Uterus (tissue), 4 donors: ENCODE measurements around the gene IPO8. TPM values are rescaled to one million over a fixed set of nuclear protein-coding genes. Genes with fewer than 3 reads are reported as not detected.

Experiments used
- DNase-seq, 2 donors: peaks; one replicate each; pipeline ENCODE4 v3.0.0-alpha.2; 2019 to 2020
- H3K27ac ChIP-seq, 2 donors: fragments of 200-600 bp; sonication (generic); 1 replicate in 1 of 2; 2 replicates in 1 of 2; pipeline ENCODE4 v1.5.1; 2016 to 2018
- H3K27me3 ChIP-seq, 2 donors: fragments of 200-600 bp; sonication (generic); one replicate each; pipeline ENCODE4 v1.5.1; 2018 to 2019; ENCODE audit warnings: control low read depth in 1 of 2
- H3K36me3 ChIP-seq, 2 donors: fragments of 200-600 bp; sonication (generic); one replicate each; pipeline ENCODE4 v1.5.1; 2019; ENCODE audit warnings: control low read depth in 1 of 2
- H3K4me1 ChIP-seq, 2 donors: fragments of 200-600 bp; sonication (generic); one replicate each; pipeline ENCODE4 v1.5.1; 2018 to 2019; ENCODE audit warnings: control low read depth in 1 of 2
- H3K4me3 ChIP-seq, 2 donors: fragments of 200-600 bp; sonication (generic); 1 replicate in 1 of 2; 2 replicates in 1 of 2; pipeline ENCODE4 v1.5.1; 2018 to 2019; ENCODE audit warnings: mild to moderate bottlenecking in 1 of 2
- H3K9me3 ChIP-seq, 2 donors: fragments of 200-600 bp; sonication (generic); one replicate each; pipeline ENCODE4 v1.5.1; 2019; ENCODE audit warnings: control low read depth in 1 of 2
- CTCF ChIP-seq, 4 experiments: fragments of 200-600 bp in 2 of 4; fragments of 450-650 bp in 2 of 4; sonication (generic) in 2 of 4; IDR thresholded peaks; one replicate each; pipeline ENCODE4 v1.5.1; 2016 to 2019; ENCODE audit warnings: antibody characterized with exemption in 4 of 4, mild to moderate bottlenecking in 2 of 4, moderate library complexity in 1 of 4
- POLR2A ChIP-seq, 2 donors: fragments of 450-650 bp; IDR thresholded peaks; one replicate each; pipeline ENCODE4 v1.6.1; 2016; ENCODE audit warnings: antibody characterized with exemption in 2 of 2, mild to moderate bottlenecking in 1 of 2, moderate library complexity in 1 of 2
- intact Hi-C: fragments of 100-400 bp; cut with DNase I; formaldehyde crosslinking; loops from one replicate; pipeline ENCODE4 v1.15.1; 2023; ENCODE audit warnings: low total_unique reads
- total RNA-seq, 4 donors: library from RNA; depleted of rRNA in 3 of 4; stranded (reverse); fragments of >200 nt in 3 of 4; gene quantifications; one replicate each; pipeline versions ENCODE4 v1.1.0 to v1.2.4, GENCODE V29; 2014 to 2023
- donor health status: DM: yes; HTN: yes; CAD: no.

The IPO8 gene
- total RNA-seq, 4 donors from 2014 or later = 11.0 to 53.1 (median 34.2) TPM

- Histone ChIP-seq H3K4me1 (no peaks in the 10 kb centered on the region), H3K27ac (no peak overlapping the region), H3K27me3 (no peaks in the 10 kb centered on the region), H3K4me3 (no peak overlapping the region), H3K9me3 (no peaks in the 10 kb centered on the region), H3K36me3 (no peaks in the 10 kb centered on the region)
- intact Hi-C loops = no loop called here
- TF ChIP-seq POLR2A (IDR thresholded peaks at IDR 0.05) = no peak
- TF ChIP-seq CTCF (IDR thresholded peaks at IDR 0.05) = no peak
- no peak for DNase-seq
Observed at GRCh38 chr12:30652034-30652696, 43.5 kb downstream of the IPO8 start.

DNA sequence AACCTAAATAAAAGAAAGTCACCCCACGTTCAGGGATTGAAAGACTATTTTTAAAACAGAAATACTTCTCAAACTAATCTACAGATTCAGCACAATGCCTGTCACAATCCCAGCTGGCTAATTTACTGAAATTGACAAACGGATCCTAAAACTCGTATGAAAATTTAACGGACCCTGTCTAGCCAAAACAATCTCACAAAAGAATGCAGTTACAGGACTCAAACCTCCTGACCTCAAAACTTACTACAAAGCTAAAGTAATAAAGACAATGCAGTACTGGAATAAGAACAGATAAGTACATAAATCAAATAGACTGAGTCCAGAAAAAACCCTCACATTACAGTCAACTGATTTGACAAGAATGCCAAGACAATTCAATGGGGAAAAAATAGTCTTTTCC is 48.8 kb downstream of the IPO8 start:
- Histone ChIP-seq H3K27me3 (no peaks in the 10 kb centered on the region), H3K9me3 (no peaks in the 10 kb centered on the region), H3K4me1 (no peaks in the 10 kb centered on the region), H3K36me3 (no peaks in the 10 kb centered on the region), H3K4me3 (no peak overlapping the region), H3K27ac (no peak overlapping the region)
- no peak for DNase-seq
- TF ChIP-seq POLR2A (IDR thresholded peaks at IDR 0.05) (no peak), CTCF (IDR thresholded peaks at IDR 0.05) (no peak)
- intact Hi-C loops = no loop called here

GRCh38 chr12:30643366-30643765 is 52.3 kb downstream of the IPO8 start:
- H3K4me1 ChIP-seq = no peaks in the 10 kb centered on the region
- H3K4me3 ChIP-seq = no peak overlapping the region
- TF ChIP-seq POLR2A (IDR thresholded peaks at IDR 0.05) = no peak
- no peak for TF ChIP-seq CTCF (IDR thresholded peaks at IDR 0.05)
- H3K9me3 ChIP-seq = no peaks in the 10 kb centered on the region
- no peak overlapping the region for H3K27ac ChIP-seq
- intact Hi-C loops = no loop called here
- H3K27me3 ChIP-seq = no peaks in the 10 kb centered on the region
- DNase-seq = no peak
- H3K36me3 ChIP-seq = no peaks in the 10 kb centered on the region

DNA sequence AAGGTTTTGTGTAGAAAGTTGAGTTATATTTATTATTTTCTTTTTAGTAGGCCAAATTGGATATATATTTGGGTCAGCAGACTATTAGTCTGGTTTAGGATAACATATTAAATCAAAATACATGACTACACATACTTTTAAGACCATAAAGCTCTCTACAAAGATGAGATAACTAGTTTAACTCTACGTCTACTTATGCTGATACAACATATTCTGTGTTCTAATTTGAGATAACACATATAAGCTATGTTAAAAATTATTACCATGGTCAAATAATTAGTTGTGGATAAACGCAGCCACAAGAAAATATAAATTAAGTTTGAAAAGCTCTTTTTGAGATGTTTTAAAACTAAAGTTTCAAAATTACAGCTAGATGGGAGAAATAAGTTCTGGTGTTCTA is 55.3 kb downstream of the IPO8 start:
- Histone ChIP-seq H3K36me3 (no peaks in the 10 kb centered on the region), H3K4me3 (no peak overlapping the region), H3K27me3 (no peaks in the 10 kb centered on the region), H3K9me3 (no peaks in the 10 kb centered on the region), H3K4me1 (no peaks in the 10 kb centered on the region), H3K27ac (no peak overlapping the region)
- TF ChIP-seq POLR2A (IDR thresholded peaks at IDR 0.05) (no peak), CTCF (IDR thresholded peaks at IDR 0.05) (no peak)
- intact Hi-C loops = no loop called here
- no peak for DNase-seq

DNA sequence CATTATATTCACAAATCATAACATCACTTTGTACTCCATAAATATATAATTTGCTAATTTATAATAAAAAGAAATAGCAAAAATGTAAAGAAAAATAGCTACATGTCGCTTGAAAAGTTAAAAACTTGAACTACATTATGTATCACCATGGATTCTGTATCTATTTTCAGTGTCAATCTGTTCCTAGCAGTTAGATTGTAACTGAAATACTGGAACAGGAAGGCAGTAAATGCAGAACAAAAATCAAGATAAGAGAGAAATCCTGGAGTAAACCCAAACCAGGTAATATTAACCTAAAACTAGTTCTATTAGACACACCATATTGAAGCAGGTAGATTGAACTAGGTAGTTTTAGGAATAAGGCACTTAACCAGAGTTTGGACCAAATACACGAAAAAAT is 60.3 kb downstream of the IPO8 start:
- intact Hi-C loops = no loop called here
- Histone ChIP-seq H3K4me1 (no peaks in the 10 kb centered on the region), H3K27me3 (no peaks in the 10 kb centered on the region), H3K4me3 (no peak overlapping the region), H3K27ac (no peak overlapping the region), H3K36me3 (no peaks in the 10 kb centered on the region), H3K9me3 (no peaks in the 10 kb centered on the region)
- no peak for DNase-seq
- no peak for TF ChIP-seq CTCF (IDR thresholded peaks at IDR 0.05)
- no peak for TF ChIP-seq POLR2A (IDR thresholded peaks at IDR 0.05)
